Activated naive CD4-positive, alpha-beta T cell treated with anti-CD3 and anti-CD28 coated beads, Interleukin-2, amount 10 ng/mL, durations not matched to agents 7 days and 5 days (primary cell): ENCODE data around the gene TMEM18.

ENCODE experiments used
- CTCF ChIA-PET: fragments of 350-600 bp; sonication (Branson Sonifier 250); formaldehyde crosslinking; loops from one replicate; lab custom pipeline; 2021; ENCODE audit warnings: antibody characterized with exemption; lab: Charles Lee
- DNase-seq: peaks from one replicate; pipeline ENCODE4 v3.0.0-alpha.2; 2020
- H3K27ac Mint-ChIP-seq: one replicate; pipeline ENCODE4 v1.8.0; 2021; ENCODE audit warnings: mild to moderate bottlenecking, moderate library complexity, mixed read lengths
- H3K27me3 Mint-ChIP-seq: one replicate; pipeline ENCODE4 v1.8.0; 2021; ENCODE audit warnings: mild to moderate bottlenecking, mixed read lengths
- H3K36me3 Mint-ChIP-seq: one replicate; pipeline ENCODE4 v1.8.0; 2021; ENCODE audit warnings: mixed read lengths
- H3K4me1 Mint-ChIP-seq: one replicate; pipeline ENCODE4 v1.8.0; 2021; ENCODE audit warnings: mixed read lengths
- H3K4me3 Mint-ChIP-seq: one replicate; pipeline ENCODE4 v1.8.0; 2021; ENCODE audit warnings: mild to moderate bottlenecking, moderate library complexity, mixed read lengths
- H3K9me3 Mint-ChIP-seq: one replicate; pipeline ENCODE4 v1.8.0; 2021; ENCODE audit warnings: mixed read lengths

The TMEM18 gene

DNA sequence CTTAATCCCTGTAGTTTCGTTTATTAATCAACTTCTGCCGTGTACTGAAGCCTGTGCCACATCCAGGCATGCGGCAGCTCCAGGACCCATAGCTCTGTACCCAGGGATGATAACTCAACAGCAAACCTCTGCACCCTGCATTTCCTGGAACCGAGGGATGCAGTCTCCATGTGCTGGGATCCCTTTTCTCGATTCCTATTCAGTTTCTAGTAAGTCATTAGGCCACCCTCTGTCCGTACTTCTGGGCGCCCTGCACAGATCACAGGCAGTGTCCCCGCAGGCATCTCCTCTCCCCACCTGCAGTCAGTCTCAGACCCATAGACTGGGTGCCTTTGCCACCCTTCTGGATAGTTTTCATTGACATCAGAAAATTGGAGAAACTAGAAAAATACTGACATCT is 18.8 kb downstream of the TMEM18 start:
- H3K36me3 Mint-ChIP-seq = peaks cover 1% of the 10 kb centered on the region
- H3K4me1 Mint-ChIP-seq = peaks cover 40% of the 10 kb centered on the region
- no peaks in the 10 kb centered on the region for H3K9me3 Mint-ChIP-seq
- no peak overlapping the region for H3K27ac Mint-ChIP-seq
- CTCF ChIA-PET = no interaction called here
- H3K27me3 Mint-ChIP-seq = peaks cover 25% of the 10 kb centered on the region
- no peak overlapping the region for H3K4me3 Mint-ChIP-seq
- DNase-seq = no peak

- Mint-ChIP-seq H3K27ac (no peak overlapping the region), H3K36me3 (no peaks in the 10 kb centered on the region), H3K4me1 (peaks cover 41% of the 10 kb centered on the region), H3K4me3 (no peak overlapping the region), H3K27me3 (peaks cover 25% of the 10 kb centered on the region), H3K9me3 (no peaks in the 10 kb centered on the region)
- CTCF ChIA-PET = no interaction called here
- DNase-seq = no peak
Observed at GRCh38 chr2:657766-658165, 19.4 kb downstream of the TMEM18 start.

- no peak overlapping the region for H3K4me3 Mint-ChIP-seq
- no peaks in the 10 kb centered on the region for H3K36me3 Mint-ChIP-seq
- H3K4me1 Mint-ChIP-seq = peaks cover 33% of the 10 kb centered on the region
- H3K27ac Mint-ChIP-seq = peak overlapping the region; percentile 30
- H3K9me3 Mint-ChIP-seq = no peaks in the 10 kb centered on the region
- CTCF ChIA-PET = interaction anchor here (1.8 kb wide), 1 partner anchor 19 kb away, joined by 6 read pairs; no protein-coding TSS in a partner anchor
- H3K27me3 Mint-ChIP-seq = peaks cover 25% of the 10 kb centered on the region
- DNase-seq = no peak
Observed at GRCh38 chr2:656676-657075, 20.5 kb downstream of the TMEM18 start.

- CTCF ChIA-PET = interaction anchor here (1.0 to 1.8 kb wide), 2 partner anchors 12 to 17 kb away, joined by 3 to 6 read pairs; no protein-coding TSS in a partner anchor
- Mint-ChIP-seq H3K27ac (no peak overlapping the region), H3K27me3 (peaks cover 24% of the 10 kb centered on the region), H3K4me1 (peaks cover 30% of the 10 kb centered on the region), H3K36me3 (no peaks in the 10 kb centered on the region), H3K9me3 (no peaks in the 10 kb centered on the region), H3K4me3 (no peak overlapping the region)
- no peak for DNase-seq
Observed at GRCh38 chr2:655626-656025, 21.6 kb downstream of the TMEM18 start.

DNA sequence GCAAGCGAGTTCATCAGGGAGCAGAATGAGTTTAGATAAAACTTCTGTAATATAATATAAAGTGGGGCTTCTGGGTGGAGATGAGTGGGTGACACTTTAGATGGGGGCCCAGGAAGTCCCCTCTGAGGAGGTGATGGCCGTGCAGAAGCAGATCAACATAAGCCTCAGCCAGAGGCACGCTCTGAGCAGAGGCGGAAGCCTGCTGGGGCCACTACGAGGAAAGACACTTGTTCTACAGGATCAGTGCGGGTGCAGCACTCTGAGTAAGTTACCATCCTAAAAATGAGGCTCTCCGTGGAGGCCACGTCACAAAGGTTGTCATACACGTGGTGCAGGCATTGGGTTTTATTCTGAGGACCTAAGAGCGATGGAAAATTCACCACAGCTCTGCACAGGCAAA is 22.3 kb downstream of the TMEM18 start:
- Mint-ChIP-seq H3K4me3 (no peak overlapping the region), H3K4me1 (peaks cover 30% of the 10 kb centered on the region), H3K27ac (no peak overlapping the region), H3K36me3 (no peaks in the 10 kb centered on the region), H3K27me3 (peaks cover 21% of the 10 kb centered on the region), H3K9me3 (no peaks in the 10 kb centered on the region)
- CTCF ChIA-PET = no interaction called here
- DNase-seq = no peak

GRCh38 chr2:653645-654425 is 23.4 kb downstream of the TMEM18 start:
- Mint-ChIP-seq H3K4me1 (peaks cover 30% of the 10 kb centered on the region), H3K9me3 (no peaks in the 10 kb centered on the region), H3K27ac (no peak overlapping the region), H3K36me3 (no peaks in the 10 kb centered on the region), H3K4me3 (no peak overlapping the region), H3K27me3 (peaks cover 14% of the 10 kb centered on the region)
- no peak for DNase-seq
- CTCF ChIA-PET = interaction anchor here (0.9 kb wide), 1 partner anchor 10 kb away, joined by 3 read pairs; no protein-coding TSS in a partner anchor

DNA sequence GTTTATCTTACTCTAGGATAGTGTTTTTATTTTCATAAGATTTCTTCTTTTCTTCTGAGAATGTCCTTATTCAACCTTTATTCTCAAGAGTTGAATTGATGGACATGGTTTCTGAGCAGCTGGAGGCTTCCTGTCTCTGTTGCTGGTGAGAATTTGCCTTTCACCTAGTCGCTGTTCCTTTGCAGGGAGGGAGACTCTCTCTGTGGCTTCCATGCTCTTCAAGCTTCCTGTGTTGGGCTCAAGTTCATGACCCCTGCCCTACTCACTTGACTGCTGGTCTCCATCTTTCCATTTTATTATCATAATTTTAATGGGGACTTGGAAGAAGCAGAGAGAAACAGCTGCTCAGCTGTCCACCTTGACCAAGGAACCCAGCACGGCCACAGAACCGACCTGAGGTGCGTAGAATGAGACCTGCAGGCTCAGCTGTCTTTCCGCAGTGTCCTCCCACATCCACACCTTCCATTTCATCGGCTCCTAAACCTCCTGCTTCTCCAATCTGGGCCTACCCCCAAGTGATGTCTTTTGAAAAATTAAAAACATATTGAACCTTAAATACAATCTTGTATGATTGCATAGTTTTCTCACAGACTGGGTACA is 24.2 kb downstream of the TMEM18 start:
- no peak for DNase-seq
- CTCF ChIA-PET = interaction anchor here (0.9 kb wide), 1 partner anchor 10 kb away, joined by 3 read pairs; no protein-coding TSS in a partner anchor
- Mint-ChIP-seq H3K27ac (no peak overlapping the region), H3K9me3 (no peaks in the 10 kb centered on the region), H3K4me1 (peaks cover 30% of the 10 kb centered on the region), H3K36me3 (no peaks in the 10 kb centered on the region), H3K27me3 (peaks cover 8% of the 10 kb centered on the region), H3K4me3 (no peak overlapping the region)

GRCh38 chr2:651951-652373 is 25.2 kb downstream of the TMEM18 start:
- Mint-ChIP-seq H3K27ac (no peak overlapping the region), H3K9me3 (no peaks in the 10 kb centered on the region), H3K4me3 (no peak overlapping the region), H3K36me3 (no peaks in the 10 kb centered on the region), H3K27me3 (peaks cover 3% of the 10 kb centered on the region), H3K4me1 (peaks cover 25% of the 10 kb centered on the region)
- CTCF ChIA-PET = no interaction called here
- no peak for DNase-seq

DNA sequence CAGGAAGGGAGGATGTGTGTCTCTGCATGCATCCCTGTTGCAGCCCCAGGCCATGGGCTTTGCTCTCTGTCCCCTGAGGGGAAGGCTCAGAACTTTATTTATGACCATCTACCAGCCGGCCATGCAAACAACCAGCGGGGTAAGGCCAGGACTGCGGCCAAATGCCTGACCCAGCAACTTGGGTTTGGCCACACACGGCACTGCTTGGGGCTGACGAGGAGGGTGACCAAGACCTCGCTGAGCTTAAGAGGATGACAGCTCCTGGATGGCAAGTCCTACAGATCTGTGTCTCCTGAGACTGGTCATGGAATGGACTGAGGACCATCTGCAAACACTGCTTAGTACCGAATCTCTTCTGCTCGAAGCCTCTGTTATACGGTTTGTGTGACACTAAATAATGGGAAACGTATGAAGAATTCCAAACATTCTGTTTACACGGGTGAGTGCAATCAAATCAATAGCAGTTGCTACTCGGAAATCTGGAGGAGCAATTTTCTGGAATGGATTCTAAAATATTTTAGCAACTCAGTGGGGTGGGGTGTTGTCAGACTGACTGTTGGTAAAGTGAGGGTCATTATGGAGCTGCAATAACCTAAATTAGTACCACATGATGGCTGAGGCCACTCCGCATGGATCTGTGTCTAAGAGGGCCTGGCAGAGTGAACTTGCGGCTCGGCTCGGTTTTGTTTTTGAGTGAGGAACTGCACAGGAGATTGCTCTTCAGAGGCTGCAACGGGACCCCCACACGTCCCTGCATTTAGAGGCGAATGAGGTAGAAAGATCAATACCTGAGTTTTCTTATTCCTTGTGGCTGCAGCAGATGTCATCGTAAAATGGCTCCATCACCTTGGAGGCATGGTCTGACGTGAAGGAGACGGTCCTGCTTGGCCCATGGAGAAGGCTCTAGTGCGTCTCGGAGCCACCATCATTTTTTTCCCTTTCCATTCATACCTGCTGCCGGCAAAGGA is 26.6 kb downstream of the TMEM18 start:
- H3K27me3 Mint-ChIP-seq = peaks cover 3% of the 10 kb centered on the region
- no peak overlapping the region for H3K27ac Mint-ChIP-seq
- no peak overlapping the region for H3K4me3 Mint-ChIP-seq
- H3K36me3 Mint-ChIP-seq = no peaks in the 10 kb centered on the region
- no peak for DNase-seq
- no peaks in the 10 kb centered on the region for H3K9me3 Mint-ChIP-seq
- CTCF ChIA-PET = interaction anchor here (1.0 to 1.4 kb wide), 2 partner anchors 12 to 16 kb away, joined by 3 read pairs; no protein-coding TSS in a partner anchor
- H3K4me1 Mint-ChIP-seq = peaks cover 13% of the 10 kb centered on the region

GRCh38 chr2:649426-650342 is 27.5 kb downstream of the TMEM18 start:
- Mint-ChIP-seq H3K4me1 (peaks cover 8% of the 10 kb centered on the region), H3K36me3 (no peaks in the 10 kb centered on the region), H3K27ac (no peak overlapping the region), H3K9me3 (no peaks in the 10 kb centered on the region), H3K27me3 (peaks cover 7% of the 10 kb centered on the region), H3K4me3 (no peak overlapping the region)
- DNase-seq = no peak
- CTCF ChIA-PET = interaction anchor here (1.0 to 1.4 kb wide), 2 partner anchors 12 to 17 kb away, joined by 3 read pairs; no protein-coding TSS in a partner anchor

- Mint-ChIP-seq H3K4me1 (peaks cover 8% of the 10 kb centered on the region), H3K36me3 (no peaks in the 10 kb centered on the region), H3K9me3 (no peaks in the 10 kb centered on the region), H3K27me3 (peaks cover 4% of the 10 kb centered on the region), H3K4me3 (no peak overlapping the region), H3K27ac (no peak overlapping the region)
- no peak for DNase-seq
- CTCF ChIA-PET = no interaction called here
Observed at GRCh38 chr2:648476-649424, 28.5 kb downstream of the TMEM18 start.

- CTCF ChIA-PET = no interaction called here
- no peaks in the 10 kb centered on the region for H3K9me3 Mint-ChIP-seq
- no peaks in the 10 kb centered on the region for H3K36me3 Mint-ChIP-seq
- peaks cover 4% of the 10 kb centered on the region for H3K27me3 Mint-ChIP-seq
- no peak for DNase-seq
- no peak overlapping the region for H3K27ac Mint-ChIP-seq
- peaks cover 2% of the 10 kb centered on the region for H3K4me1 Mint-ChIP-seq
- H3K4me3 Mint-ChIP-seq = no peak overlapping the region
Observed at GRCh38 chr2:647691-648231, 29.4 kb downstream of the TMEM18 start.
